Measurements from ENCODE around the gene EIF6. TPM values are rescaled to one million over a fixed set of nuclear protein-coding genes. Genes with fewer than 3 reads are reported as not detected.

EIF6 gene
- total and polyA plus RNA-seq, 2 experiments from 2014 or later: 149 to 215 TPM

GRCh38 chr20:35303735-35304491, 19.3 kb upstream of the EIF6 start (continued):
- no peak for TF ChIP-seq REST (IDR thresholded peaks at IDR 0.05; ENCODE audit: unreplicated experiment)
- TF ChIP-seq CTCF (conservative IDR thresholded peaks at IDR 0.05; ENCODE audit: low read depth in 2 of 2): peak; percentile 93 to 99

GRCh38 chr20:35303382-35303734, 18.8 kb upstream of the EIF6 start:
- Histone ChIP-seq H2AFZ (no peak overlapping the region), H3K27ac (ENCODE audit: low read depth) (no peak overlapping the region)
- no peak for TF ChIP-seq CREB1 (CRISPR knock-in tag; IDR thresholded peaks at IDR 0.05; ENCODE audit: low read depth)
- no peak for TF ChIP-seq POLR2AphosphoS5 (IDR thresholded peaks at IDR 0.05; ENCODE audit: low read depth)
- TF ChIP-seq ZNF462 (CRISPR knock-in tag; IDR thresholded peaks at IDR 0.05): no peak
- TF ChIP-seq ZNF114 (CRISPR knock-in tag; IDR thresholded peaks at IDR 0.05): no peak
- no peak for TF ChIP-seq ETS1 (IDR thresholded peaks at IDR 0.05)
- TF ChIP-seq EZH2 (IDR thresholded peaks at IDR 0.05; ENCODE audit: low read depth, unreplicated experiment): no peak
- TF ChIP-seq NANOG (IDR thresholded peaks at IDR 0.05; ENCODE audit: borderline replicate concordance): no peak

More at GRCh38 chr20:35303382-35303734, 18.8 kb upstream of the EIF6 start:
- Histone ChIP-seq H3K4me2 (no peak overlapping the region), H3K27me3 (ENCODE audit: insufficient read depth) (no peaks in the 10 kb centered on the region), H3K79me2 (replicated peaks; ENCODE audit: insufficient read depth) (no peaks in the 10 kb centered on the region), H3K9me2 (ENCODE audit: insufficient read depth) (no peaks in the 10 kb centered on the region), H4K20me1 (replicated peaks; ENCODE audit: insufficient read depth) (no peaks in the 10 kb centered on the region), H3K4me1 (ENCODE audit: insufficient read depth) (peaks cover 9% of the 10 kb centered on the region), H3F3A (replicated peaks; ENCODE audit: low read depth) (peaks cover 9% of the 10 kb centered on the region; the same call in 1 of the 2 replicates), H3K4me3 (no peak overlapping the region), H3K36me3 (ENCODE audit: insufficient read depth) (no peaks in the 10 kb centered on the region)
- H3K27me3 Mint-ChIP-seq (ENCODE audit: insufficient read depth, low read depth, poor library complexity): peaks cover 7% of the 10 kb centered on the region
- no peak for DNase-seq (ENCODE audit: low spot score)
- H3K4me1 Mint-ChIP-seq: peaks cover 21% of the 10 kb centered on the region
- peak; percentile 3; the same call in 2 of the 3 replicates for ATAC-seq
- no peak overlapping the region for H3K4me3 Mint-ChIP-seq
- no peaks in the 10 kb centered on the region for H3K9me3 Mint-ChIP-seq
- H3K36me3 Mint-ChIP-seq (ENCODE audit: low read depth): peaks cover 7% of the 10 kb centered on the region; the same call in 1 of the 3 replicates
- H3K27ac Mint-ChIP-seq: no peak overlapping the region
